Endodermal cell (in vitro differentiated cells): ENCODE measurements around the gene HSPA1A. TPM values are rescaled to one million over a fixed set of nuclear protein-coding genes. Genes with fewer than 3 reads are reported as not detected.

Source experiments
- DNase-seq: peaks from one replicate; pipeline ENCODE4 v3.0.0-alpha.2; 2017
- H3K27ac ChIP-seq: 2 replicates; pipeline ENCODE4 v1.5.1; 2013; ENCODE audit warnings: mild to moderate bottlenecking, low read depth, low read length, moderate library complexity
- H3K27me3 ChIP-seq: 2 replicates; pipeline ENCODE4 v1.6.1; 2013; ENCODE audit warnings: mild to moderate bottlenecking, low read length, moderate library complexity; ENCODE audit not compliant: insufficient read depth, control insufficient read depth, poor library complexity, severe bottlenecking
- H3K36me3 ChIP-seq: 2 replicates; pipeline ENCODE4 v1.7.0; 2013; ENCODE audit warnings: mild to moderate bottlenecking, low read length, moderate library complexity; ENCODE audit not compliant: control insufficient read depth, insufficient read depth
- H3K4me1 ChIP-seq: one replicate; pipeline ENCODE4 v1.7.0; 2013; ENCODE audit warnings: low read length; ENCODE audit not compliant: control insufficient read depth, insufficient read depth
- H3K4me3 ChIP-seq: 2 replicates; pipeline ENCODE4 v1.5.1; 2013; ENCODE audit warnings: mild to moderate bottlenecking, low read length, moderate library complexity
- H3K9ac ChIP-seq: 2 replicates; pipeline ENCODE4 v1.6.1; 2013; ENCODE audit warnings: mild to moderate bottlenecking, low read length, moderate library complexity; ENCODE audit not compliant: poor library complexity, severe bottlenecking; ENCODE audit errors: extremely low read depth
- H3K9me3 ChIP-seq: 2 replicates; pipeline ENCODE4 v1.6.1; 2013; ENCODE audit warnings: mild to moderate bottlenecking, low read length, moderate library complexity; ENCODE audit not compliant: control insufficient read depth
- H3K27ac Mint-ChIP-seq: 2 replicates; pipeline ENCODE4 v1.8.0; 2020; ENCODE audit warnings: mixed read lengths
- H3K27me3 Mint-ChIP-seq: 2 replicates; pipeline ENCODE4 v1.8.0; 2021; ENCODE audit warnings: mild to moderate bottlenecking, mixed read lengths; ENCODE audit not compliant: insufficient read depth
- H3K36me3 Mint-ChIP-seq: 2 replicates; pipeline ENCODE4 v1.8.0; 2020; ENCODE audit warnings: low read depth, mixed read lengths
- H3K4me1 Mint-ChIP-seq: 2 replicates; pipeline ENCODE4 v1.8.0; 2020; ENCODE audit warnings: mixed read lengths
- H3K4me3 Mint-ChIP-seq: 2 replicates; pipeline ENCODE4 v1.8.0; 2020; ENCODE audit warnings: mild to moderate bottlenecking, moderate library complexity, mixed read lengths
- H3K9me3 Mint-ChIP-seq: 2 replicates; pipeline ENCODE4 v1.8.0; 2020; ENCODE audit warnings: mild to moderate bottlenecking, mixed read lengths
- WGBS, 2 experiments: methylation state at CpG; one replicate each; pipeline versions ENCODE4 v1.1.5 to v1.1.7; 2013; ENCODE audit warnings: missing lambda C conversion rate in 2 of 2, mixed read lengths in 1 of 2; ENCODE audit not compliant: insufficient coverage in 1 of 2, insufficient read length in 1 of 2; 5-methylcytosine and 5-hydroxymethylcytosine counted together
- total RNA-seq, 2 donors: library from RNA; stranded (reverse); fragmentation: NEBNext Ultra II Directional in 1 of 2; extraction: Animal tissue kit (Norgen Biotek cat#: 25700) in 1 of 2; gene quantifications; 2 replicates in 1 of 2; 3 replicates in 1 of 2; pipeline ENCODE4 v1.2.1, GENCODE V29; 2021
- TF ChIP-seq, protein P1 (sequence below): fragments of 200-600 bp; sonication (generic); conservative IDR thresholded peaks from 2 replicates; pipeline ENCODE4 v1.5.0; 2021; ENCODE audit warnings: antibody characterized with exemption, mild to moderate bottlenecking

The HSPA1A gene
- total RNA-seq, 2 donors from 2014 or later: 53.1 to 62.6 TPM

DNA sequence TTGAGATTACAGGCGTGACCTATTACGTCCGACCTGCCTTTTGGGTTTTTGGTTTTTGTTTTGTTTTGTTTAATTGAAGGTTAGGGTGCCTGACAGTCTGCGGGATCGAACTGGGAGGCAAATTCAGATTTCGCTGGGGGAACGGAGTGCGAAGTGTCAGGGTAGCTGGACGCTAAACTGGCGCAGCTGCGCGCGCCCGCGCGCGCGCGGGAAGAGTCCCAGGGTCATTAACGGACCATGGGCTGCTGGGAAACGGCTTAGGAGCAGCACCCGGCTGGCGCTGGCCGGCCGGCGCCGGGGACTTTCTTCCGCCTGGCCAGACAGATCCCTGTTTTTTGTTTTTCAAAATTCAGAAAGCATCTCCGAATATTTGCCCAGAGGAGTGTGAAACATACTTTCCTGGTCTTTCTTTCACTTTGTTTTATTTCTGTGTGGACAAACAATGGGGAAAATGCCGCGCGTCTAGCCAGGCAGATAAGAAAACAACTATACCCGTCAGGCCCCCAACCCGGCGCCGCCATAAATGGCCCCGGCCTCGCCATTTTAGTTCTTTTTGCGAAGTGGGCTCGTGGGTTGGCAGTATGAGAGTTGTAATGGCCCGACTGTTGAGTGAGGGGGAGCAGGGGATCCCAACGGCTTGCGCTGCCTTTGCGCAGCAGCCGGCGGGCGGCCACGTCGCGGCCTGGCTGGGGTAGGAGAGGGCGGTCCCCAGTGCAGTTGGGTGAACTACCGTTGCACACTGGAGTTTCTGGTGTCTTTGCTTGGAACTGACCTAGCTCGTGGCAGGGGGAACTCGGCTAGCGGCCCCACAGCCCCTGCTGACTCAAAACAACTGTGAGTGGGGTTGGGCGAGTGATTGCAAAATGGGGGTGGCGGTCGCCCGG, 19.3 kb downstream of the HSPA1A start:
- Mint-ChIP-seq H3K9me3 (no peaks in the 10 kb centered on the region), H3K4me1 (peaks cover 21% of the 10 kb centered on the region), H3K4me3 (peak overlapping the region; percentile 100), H3K36me3 (peaks cover 44% of the 10 kb centered on the region), H3K27me3 (no peaks in the 10 kb centered on the region), H3K27ac (peak overlapping the region; percentile 99)
- TF ChIP-seq, protein P1, sequence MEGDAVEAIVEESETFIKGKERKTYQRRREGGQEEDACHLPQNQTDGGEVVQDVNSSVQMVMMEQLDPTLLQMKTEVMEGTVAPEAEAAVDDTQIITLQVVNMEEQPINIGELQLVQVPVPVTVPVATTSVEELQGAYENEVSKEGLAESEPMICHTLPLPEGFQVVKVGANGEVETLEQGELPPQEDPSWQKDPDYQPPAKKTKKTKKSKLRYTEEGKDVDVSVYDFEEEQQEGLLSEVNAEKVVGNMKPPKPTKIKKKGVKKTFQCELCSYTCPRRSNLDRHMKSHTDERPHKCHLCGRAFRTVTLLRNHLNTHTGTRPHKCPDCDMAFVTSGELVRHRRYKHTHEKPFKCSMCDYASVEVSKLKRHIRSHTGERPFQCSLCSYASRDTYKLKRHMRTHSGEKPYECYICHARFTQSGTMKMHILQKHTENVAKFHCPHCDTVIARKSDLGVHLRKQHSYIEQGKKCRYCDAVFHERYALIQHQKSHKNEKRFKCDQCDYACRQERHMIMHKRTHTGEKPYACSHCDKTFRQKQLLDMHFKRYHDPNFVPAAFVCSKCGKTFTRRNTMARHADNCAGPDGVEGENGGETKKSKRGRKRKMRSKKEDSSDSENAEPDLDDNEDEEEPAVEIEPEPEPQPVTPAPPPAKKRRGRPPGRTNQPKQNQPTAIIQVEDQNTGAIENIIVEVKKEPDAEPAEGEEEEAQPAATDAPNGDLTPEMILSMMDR: no peak
- H3K9me3 ChIP-seq: no peaks in the 10 kb centered on the region
- peak overlapping the region; percentile 97 for H3K27ac ChIP-seq
- DNase-seq: peak; percentile 90
- H3K27me3 ChIP-seq: no peaks in the 10 kb centered on the region
- 1 to 2% methylated on average over 47 to 59 of the region's 59 CpGs for WGBS, 2 experiments
- H3K36me3 ChIP-seq: peaks cover 37% of the 10 kb centered on the region
- peak overlapping the region; percentile 96 for H3K4me3 ChIP-seq
- peak overlapping the region; percentile 90 for H3K9ac ChIP-seq
- no peaks in the 10 kb centered on the region for H3K4me1 ChIP-seq

GRCh38 chr6:31836047-31836473, 20.7 kb downstream of the HSPA1A start:
- Histone ChIP-seq H3K27ac (no peak overlapping the region), H3K4me1 (no peaks in the 10 kb centered on the region), H3K36me3 (peaks cover 51% of the 10 kb centered on the region), H3K9me3 (no peaks in the 10 kb centered on the region), H3K27me3 (no peaks in the 10 kb centered on the region), H3K4me3 (peak overlapping the region; percentile 96), H3K9ac (peak overlapping the region; percentile 90)
- peak overlapping the region; percentile 100 for H3K4me3 Mint-ChIP-seq
- no peaks in the 10 kb centered on the region for H3K27me3 Mint-ChIP-seq
- DNase-seq: no peak
- H3K9me3 Mint-ChIP-seq: no peaks in the 10 kb centered on the region
- peaks cover 58% of the 10 kb centered on the region for H3K36me3 Mint-ChIP-seq
- H3K27ac Mint-ChIP-seq: peak overlapping the region; percentile 99
- TF ChIP-seq, protein P1: no peak
- peaks cover 19% of the 10 kb centered on the region for H3K4me1 Mint-ChIP-seq
- 7 to 17% methylated on average over 9 to 14 of the region's 14 CpGs for WGBS, 2 experiments

DNA sequence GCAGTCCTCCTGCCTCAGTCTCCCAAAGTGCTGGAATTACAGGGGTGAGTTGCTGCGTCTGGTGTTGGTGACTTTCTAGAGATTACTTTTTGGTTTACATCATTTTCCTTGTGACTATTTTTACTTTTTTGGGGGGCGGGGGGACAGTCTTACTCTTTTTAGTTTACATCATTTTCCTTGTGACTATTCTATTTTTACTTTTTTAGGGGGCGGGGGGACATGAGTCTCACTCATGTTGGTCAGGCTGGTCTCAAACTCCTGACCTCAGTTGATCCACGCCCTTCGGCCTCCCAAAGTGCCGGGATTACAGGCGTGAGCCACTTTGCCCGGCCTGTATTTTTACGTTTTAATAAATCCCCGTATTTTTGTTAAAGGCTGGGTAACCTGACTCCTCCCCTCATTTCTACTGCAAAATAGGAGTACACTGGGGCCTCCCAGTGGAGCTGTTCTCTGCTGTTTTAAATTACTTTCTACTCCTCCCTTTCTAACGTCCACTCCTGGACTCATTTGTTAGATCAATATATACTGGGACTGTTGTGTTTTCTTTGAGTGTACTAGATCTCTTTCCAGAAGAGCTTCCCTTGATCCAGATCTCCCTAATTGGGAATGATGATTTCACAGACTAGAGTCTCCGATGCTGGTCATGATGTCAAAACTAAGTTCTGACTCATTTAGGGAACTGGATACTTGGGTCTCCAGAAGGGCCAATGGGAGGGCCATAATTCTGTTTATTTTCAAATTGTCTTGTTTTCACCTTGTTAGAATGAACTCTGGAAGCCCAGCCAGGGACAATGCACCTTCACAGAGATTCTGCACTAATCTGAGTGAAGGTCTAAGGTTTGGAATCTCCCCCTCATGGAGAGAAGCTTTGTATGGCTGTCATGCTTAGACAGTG, 21.4 kb downstream of the HSPA1A start:
- H3K4me3 Mint-ChIP-seq: peak overlapping the region; percentile 100
- H3K36me3 ChIP-seq: peaks cover 51% of the 10 kb centered on the region
- H3K4me1 ChIP-seq: no peaks in the 10 kb centered on the region
- peaks cover 62% of the 10 kb centered on the region for H3K36me3 Mint-ChIP-seq
- no peak for DNase-seq
- peaks cover 19% of the 10 kb centered on the region for H3K4me1 Mint-ChIP-seq
- peak overlapping the region; percentile 90 for H3K9ac ChIP-seq
- no peaks in the 10 kb centered on the region for H3K9me3 Mint-ChIP-seq
- WGBS, 2 experiments: 24 to 29% methylated on average over 8 to 12 of the region's 12 CpGs
- no peaks in the 10 kb centered on the region for H3K27me3 ChIP-seq
- H3K4me3 ChIP-seq: peak overlapping the region; percentile 96
- TF ChIP-seq, protein P1: no peak
- peak overlapping the region; percentile 99 for H3K27ac Mint-ChIP-seq
- no peak overlapping the region for H3K27ac ChIP-seq
- H3K27me3 Mint-ChIP-seq: no peaks in the 10 kb centered on the region
- no peaks in the 10 kb centered on the region for H3K9me3 ChIP-seq
